GM12872 (cell line): ENCODE measurements around the gene FAM204A.

Experiments used
- CTCF ChIP-seq: IDR thresholded peaks from 3 replicates; pipeline ENCODE4 v1.5.1; 2011; ENCODE audit warnings: low read depth, mild to moderate bottlenecking, low read length, moderate library complexity; ENCODE audit not compliant: insufficient read depth

FAM204A gene

DNA sequence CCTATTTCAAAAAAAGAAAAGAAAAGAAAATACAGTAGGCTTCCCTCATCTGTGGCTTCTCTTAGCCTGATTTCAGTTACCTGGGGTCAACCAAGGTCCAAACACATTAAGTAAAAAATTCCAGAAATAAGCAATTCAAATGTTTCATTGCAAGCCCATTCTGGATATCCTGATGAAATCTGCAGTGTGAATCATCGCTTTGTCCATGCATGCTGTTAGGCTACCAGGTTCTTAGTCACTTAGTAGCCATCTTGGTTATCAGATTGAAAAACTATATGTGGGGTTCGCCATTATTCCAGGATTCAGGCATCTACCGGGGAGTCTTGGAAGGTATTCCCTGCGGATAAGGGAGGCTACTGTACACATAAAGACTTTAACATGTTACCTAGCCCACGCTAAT is 991 bp upstream of the FAM204A start:
- no peak for TF ChIP-seq CTCF

DNA sequence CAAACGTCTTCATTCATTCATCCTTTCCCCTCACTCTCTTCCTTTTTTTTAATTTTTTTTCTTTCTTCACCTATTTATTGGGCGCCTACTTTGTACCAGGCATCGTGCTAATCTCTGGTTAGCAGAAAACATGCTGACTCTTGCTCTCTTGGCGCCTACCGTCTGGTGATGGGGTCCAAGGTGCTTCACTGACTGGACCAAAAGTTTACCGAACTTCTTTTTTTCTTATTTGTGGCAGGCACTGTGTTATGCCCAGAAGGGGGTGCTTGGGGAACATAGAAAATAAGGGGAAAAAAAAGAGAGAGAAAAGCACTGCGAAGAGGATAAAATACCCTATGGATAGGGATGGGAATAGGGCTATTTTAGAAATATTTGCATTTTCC is 505 bp upstream of the FAM204A start:
- no peak for TF ChIP-seq CTCF

GRCh38 chr10:118340486-118340885 is 1.6 kb downstream of the FAM204A start:
- no peak for TF ChIP-seq CTCF

DNA sequence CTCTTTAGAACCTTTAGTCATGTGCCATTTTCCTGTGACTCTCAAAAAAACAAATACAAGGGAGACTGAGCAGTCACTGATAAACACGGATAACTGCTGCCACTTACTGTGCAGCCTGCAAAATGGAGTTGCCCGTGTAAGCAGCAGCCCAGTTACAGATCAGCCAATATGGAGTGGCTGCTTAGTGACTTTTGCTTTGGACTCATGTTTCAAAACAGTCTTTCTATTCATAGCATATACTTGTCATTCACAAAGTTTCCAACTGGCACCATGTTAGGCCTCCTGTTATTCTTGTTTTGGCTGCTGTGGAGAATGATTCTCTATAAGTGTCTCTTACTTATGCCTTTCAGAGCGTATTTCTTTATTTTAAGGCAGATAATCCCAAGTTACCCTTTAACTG is 3.0 kb downstream of the FAM204A start:
- no peak for TF ChIP-seq CTCF

GRCh38 chr10:118337356-118337755 is 4.8 kb downstream of the FAM204A start:
- no peak for TF ChIP-seq CTCF

- no peak for TF ChIP-seq CTCF
Measured at GRCh38 chr10:118333871-118334270, 8.3 kb downstream of the FAM204A start.

DNA sequence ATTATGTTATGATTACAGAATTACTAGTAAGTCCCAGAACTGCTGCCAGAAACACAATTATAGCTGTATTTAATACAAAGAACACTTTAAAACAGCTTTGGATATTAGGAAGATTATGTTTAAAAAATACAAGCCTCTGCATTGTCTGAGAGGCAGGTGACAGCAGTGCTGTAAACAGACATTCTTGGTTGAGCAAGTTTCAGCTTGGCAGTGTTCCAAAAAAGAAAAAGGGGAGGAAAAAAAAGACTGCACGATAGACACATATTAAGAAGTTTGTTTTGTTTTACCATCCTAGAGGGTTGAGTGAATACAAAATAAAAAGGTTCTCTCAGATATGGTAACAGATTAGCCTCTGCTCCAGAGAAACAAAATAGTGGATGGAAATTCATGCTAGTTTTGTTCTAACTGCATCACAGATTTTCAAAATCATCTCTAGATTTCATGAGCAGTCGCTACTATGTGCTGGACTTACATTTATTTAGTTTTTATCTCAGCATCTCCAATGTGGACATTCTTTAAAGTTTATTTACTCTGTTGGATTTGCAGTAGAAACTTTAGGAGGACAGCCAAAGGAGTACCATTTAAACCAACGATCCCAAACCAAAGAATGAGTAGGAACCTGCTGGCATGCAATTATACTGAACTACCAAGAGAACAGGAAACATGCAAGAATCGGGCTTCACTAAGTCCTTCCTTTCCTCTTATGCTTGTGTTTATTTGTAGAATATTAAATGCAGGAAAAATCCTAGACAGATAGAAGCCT is 9.0 kb downstream of the FAM204A start:
- TF ChIP-seq CTCF, result no peak
